IPS DF 4.7 (cell line): ENCODE results near the gene CCDC172.
"Not testable (repeated sequence)": the region's sequence is repeated elsewhere in the genome, so short reads cannot be mapped to it uniquely, and the experiment has no call there.

ENCODE experiments used
- DNase-seq: peaks from one replicate; pipeline ENCODE4 v3.0.0-alpha.2; 2013; ENCODE audit warnings: low spot score; ENCODE audit errors: extremely low read depth

Gene CCDC172

DNA sequence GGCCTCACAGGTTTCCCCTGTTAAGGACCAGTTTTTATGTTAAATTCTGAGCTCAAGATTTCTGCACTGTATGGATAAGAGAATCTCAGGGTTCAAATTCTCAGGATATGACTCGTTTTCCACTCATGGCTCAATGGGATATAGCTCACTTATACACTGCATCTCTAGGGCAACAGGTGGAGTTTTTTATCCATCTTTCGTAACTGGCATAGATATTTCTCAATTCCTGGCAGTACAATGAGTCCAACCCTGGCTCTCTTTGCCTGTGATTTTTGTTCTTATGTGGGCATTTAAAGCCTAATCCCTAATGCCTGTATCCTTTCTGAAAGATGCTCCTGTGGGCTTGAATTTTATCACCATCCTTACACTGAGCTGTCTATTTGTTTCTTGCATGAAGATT lies 7.6 kb downstream of the CCDC172 start:
- no peak for DNase-seq

DNA sequence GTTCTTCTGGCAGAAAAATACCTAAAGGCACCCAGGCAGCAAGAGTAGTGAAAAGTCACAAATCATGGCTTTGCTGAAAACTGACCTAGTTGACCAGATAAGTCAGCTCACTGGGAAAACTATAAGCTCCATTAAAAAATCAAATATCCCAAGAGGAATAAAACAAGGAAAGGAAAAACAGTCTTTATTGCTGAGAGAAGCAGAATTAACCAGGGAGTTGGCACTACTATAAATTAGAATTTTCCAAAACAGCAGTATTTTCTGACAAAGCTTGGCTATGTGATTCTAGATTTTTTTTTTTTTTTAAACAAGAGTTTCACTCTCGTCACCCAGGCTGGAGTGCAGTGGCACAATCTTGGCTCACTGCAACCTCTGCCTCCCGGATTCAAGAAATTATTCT lies 12.6 kb downstream of the CCDC172 start:
- DNase-seq = no peak

DNA sequence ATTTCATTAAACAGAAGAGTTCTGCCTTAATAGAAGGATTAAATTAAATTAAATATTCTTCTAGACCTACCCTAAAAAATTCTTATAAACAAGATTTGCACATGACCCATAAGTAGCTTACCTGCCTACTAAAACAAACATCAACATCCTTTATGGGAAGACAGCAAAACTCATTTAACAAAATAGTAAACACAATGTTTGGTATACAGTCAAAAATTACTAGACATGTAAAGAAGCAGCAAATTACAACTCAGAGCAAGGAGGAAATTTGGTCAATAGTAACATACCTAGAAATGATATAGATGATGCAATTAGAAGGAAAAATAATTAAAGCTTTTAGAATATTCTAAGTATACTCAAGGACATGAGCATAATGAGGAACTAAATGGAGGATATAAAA lies 27.9 kb downstream of the CCDC172 start:
- DNase-seq = no peak

DNA sequence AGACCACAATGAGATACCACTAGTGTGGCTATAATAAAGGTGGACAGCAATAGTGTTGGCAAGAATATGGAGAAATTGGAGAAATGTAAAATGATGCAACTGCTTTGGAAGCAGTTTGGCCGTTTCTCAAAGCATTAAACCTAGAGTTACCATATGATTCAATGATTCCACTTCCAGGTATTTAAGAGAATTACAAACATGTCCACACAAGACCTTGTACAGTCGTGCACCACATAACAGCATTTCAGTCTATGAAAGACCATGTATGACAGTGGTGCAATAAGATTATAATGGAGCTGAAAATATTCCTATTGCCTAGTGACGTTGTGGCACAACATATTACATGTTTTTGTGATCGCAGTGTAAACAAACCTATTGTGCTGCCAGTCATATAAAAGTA lies 29.6 kb downstream of the CCDC172 start:
- no peak for DNase-seq

DNA sequence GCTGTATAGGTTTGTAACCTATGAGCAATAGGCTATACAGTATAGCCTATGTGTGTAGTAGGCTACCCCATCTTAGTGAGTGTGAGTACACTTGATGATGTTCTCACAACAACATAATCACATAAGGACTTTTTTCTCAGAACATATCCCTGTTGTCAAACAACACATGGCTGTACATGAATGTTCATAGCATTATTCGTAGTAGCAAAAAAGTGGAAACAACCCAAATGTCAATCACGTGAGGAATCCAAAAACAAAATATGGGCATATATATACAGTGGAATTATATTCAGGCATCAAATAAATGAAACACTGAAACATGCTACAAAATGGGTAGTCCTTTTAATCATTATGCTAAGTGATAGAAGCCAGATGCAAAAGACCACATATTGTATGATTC lies 31.1 kb downstream of the CCDC172 start:
- DNase-seq = no peak

DNA sequence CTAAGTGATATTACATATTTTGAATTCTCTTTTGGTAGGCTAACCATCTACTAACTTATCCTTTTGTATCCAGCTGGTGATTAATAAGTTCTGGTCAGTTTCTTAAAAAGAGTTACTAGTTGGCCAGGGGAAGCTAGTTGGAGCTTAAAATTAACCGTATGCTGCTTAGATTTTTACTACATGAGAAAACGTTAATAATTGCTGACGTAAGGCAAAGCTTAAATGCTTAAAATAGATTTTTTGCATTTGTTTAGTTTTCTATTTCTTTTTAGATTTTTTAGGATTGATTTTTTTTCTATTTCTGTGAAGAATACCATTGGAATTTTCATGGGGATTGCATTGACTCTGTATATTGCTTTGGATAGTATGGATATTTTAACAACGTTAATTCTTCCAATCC lies 32.6 kb downstream of the CCDC172 start:
- no peak for DNase-seq

DNA sequence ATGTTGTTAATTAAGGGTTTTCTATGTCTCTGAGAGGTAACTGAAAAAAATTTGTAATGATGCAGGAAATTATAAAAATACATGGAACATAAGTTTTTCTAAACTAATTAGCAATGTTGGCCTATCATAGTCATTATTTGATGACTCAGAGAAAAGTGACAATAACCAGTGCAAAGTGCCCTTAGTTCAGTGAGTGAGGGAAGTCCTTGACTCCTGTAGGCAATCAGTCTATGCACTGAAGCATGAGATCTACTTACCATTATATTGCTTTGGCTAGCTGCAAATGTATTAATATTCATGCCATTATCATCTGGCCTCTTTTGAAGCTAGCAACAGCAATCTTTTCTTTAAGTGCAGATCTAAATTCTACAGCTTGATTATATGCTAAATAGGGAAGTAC lies 40.6 kb downstream of the CCDC172 start:
- no peak for DNase-seq

DNA sequence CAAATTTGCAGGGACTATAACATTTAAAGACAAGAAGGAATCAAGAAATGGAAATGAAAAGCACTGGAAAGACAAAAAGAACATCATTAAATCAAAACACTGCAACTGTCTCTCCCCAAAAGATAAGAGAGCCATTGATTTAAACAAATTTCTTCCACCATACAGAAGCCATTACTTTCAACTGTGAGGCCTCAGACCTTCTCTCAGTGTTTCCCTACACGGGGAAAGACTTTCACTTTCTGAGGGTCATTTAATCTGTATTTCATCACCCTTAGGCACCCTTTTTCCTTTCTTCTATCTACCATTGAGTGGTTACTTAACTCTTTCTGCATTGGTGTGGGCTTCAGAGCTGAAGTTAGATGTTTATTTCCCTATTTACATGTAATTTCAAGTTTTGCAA lies 47.5 kb downstream of the CCDC172 start:
- no peak for DNase-seq

DNA sequence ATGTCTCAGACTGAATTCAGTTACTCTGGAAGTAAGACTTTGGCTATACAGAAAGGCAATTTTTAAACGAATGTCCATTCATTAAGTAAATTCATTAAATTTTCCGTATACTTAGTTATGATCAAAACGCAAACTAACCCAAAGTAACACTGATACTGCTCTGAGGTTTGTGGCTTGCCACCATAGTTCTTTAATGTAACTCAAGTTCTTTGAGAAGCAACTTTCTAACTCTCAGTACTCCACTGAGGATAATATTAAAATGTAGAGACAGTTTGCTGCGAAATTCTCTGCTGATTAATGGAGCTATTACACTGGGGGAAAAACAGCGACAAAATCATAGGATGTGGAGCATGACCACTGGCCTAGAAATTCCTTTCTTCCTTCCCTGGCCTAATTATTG lies 58.0 kb downstream of the CCDC172 start:
- DNase-seq = no peak

DNA sequence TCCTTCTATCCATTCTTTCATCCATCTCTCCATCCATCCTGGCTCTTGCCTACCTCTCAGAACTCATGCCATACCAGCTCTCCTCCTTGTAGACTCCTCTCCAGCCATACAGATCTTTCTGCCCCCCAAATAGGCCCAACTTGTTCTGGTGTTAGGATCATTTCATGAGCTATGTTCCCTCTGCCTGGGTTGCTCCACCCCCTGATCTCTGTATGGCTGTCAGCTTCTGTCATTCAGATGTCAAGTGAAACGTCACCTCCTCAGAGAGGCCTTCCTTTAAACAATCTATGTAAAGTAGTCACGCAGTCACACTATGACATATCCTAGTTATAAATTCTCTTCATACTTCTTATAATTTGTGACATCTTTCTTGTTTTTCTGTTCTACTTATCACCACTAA lies 61.1 kb downstream of the CCDC172 start:
- no peak for DNase-seq

DNA sequence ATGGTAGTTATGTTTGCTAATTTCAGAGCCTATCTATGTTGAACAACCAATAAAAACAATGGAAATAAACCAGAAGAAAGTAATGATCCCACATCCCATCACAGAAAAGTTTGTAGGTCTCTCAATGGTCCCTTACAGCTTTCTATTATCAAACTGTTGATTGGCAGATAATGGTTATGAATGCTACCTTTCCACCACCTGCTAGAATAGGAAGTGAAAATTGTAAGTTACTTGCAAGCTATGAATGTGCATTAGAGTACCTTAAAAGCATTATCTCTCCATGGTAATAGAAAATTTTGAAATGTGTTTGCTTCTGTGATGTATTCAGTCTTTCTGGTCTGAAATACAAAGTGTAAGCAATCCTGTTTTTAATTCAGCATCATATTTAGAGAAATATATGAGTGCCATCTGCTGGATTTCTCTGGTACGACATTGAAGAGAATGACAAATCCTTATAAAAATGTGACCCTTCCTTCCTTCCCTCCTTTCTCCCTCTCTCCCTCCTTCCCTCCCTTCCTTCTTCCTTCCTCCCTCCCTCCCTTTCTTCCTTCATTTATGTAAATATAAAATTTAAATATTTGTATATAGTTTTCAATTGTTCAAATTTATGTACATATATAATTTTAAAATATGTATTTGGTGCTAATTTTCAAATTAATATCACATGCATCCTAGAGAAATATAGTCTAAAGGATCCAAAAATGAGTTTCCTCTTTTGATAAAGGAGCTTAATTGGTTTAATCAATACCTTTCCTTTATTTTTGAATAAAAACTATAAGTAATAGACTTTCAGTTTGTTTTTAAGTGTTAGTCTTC lies 62.0 kb downstream of the CCDC172 start:
- no peak for DNase-seq

DNA sequence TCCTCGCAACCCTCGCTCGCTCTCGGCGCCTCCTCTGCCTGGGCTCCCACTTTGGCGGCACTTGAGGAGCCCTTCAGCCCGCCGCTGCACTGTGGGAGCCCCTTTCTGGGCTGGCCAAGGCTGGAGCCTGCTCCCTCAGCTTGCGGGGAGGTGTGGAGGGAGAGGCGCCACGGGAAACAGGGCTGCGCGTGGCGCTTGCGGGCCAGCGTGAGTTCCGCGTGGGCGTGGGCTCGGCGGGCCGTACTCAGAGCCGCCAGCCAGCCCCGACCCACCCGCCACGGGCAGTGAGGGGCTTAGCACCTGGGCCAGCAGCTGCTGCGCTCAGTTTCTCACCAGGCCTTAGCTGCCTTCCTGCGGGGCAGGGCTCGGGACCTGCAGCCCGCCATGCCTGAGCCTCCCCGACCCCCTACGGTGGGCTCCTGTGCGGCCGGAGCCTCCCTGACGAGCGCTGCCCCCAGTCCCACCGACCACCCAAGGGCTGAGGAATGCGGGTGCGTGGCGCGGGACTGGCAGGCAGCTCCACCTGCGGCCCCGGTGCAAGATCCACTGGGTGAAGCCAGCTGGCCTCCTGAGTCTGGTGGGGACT lies 69.1 kb downstream of the CCDC172 start:
- DNase-seq = not testable (repeated sequence)

DNA sequence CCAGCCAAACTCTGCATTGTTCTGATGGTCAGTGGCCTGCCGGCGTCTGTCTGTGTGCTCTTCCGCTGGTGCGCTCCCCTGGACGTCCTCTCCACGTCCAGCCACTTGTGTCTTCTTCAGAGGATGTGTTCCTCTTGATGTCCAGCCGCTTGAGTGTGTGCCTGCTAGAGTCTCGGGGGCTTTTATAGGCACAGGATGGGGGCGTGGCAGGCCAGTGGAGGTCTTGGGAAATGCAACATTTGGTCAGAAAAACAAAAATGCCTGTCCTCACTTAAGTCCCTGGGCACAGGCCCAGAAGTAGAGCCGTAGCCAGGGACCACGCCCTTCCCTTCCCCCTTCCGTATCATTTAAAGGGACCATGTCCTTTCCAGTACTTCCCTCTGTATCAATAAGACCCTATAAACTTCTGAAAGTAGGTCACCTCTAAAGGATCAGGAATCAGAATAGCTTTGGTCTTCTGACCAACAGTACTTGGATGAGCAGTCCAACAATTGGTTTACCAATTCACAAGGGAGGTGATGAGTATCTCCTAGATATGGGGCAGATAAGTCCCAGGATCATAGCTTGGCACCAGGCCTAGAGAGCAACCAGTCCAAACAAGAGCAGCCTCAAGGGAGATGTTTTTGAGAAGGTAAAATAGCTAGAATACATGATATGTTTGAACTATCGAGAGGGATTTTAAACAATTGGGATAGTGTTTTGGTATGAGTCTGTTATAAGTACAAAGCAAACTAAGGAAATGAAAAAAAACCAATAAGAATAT lies 71.2 kb downstream of the CCDC172 start:
- no peak for DNase-seq

DNA sequence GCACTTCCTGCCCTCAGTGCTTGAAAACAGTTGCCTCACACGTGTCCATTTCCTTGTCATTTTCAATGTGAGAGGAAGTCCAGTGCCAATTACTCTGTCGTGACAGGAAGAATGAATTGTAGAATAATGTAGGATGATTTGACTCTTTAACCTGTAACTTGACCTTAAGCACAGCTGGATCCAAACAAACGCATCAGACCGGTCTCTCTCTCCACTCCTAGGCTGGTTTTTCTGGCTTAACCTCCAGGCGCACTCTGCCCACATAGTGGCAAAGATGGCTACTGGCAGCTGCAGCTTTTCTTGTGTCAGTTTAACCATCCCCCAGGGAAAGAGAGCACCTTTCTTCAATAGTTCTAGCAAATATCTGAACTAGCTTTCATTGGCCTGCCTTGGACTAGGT lies 74.0 kb downstream of the CCDC172 start:
- DNase-seq = no peak

DNA sequence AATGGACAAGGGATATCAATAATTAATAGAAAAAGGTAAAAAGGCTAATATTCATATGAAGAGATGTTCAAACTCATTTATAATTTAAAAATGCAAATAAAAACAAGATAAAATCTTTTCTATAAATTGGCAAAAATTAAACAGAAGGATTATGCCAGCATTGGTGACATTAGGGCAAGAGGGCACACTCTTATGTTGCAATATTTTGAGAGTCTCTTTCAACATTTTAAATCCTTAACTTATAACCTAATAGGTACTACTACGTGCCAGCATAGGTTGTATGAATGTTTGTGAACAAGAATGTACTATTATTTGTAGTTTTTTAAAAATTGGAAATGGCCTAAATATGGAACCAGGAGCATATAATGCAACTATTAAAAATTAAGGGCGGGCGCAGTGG lies 78.6 kb downstream of the CCDC172 start:
- no peak for DNase-seq

DNA sequence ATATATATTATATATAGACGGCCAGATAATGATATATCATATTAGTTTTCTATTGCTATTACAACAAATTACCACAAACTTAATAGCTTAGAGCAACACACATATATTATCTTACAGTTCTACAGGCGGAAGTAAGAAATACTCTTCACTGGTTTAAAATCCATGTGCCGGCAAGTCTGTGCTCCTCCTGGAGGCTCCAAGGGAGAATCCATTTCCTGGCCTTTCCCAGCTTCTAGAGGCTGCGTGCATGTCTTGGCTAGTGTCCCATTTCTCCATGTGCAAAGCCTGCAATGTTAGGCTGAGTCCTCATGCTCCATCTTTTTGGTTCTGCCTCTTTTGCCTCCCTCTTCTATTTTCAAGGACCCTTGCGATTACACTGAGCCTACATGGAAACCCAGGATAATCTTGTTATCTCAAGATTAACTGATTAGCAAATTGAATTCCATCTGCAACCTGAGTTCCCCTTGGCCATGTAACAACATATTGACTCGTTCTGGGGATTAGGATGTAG lies 79.5 kb downstream of the CCDC172 start:
- DNase-seq = no peak

DNA sequence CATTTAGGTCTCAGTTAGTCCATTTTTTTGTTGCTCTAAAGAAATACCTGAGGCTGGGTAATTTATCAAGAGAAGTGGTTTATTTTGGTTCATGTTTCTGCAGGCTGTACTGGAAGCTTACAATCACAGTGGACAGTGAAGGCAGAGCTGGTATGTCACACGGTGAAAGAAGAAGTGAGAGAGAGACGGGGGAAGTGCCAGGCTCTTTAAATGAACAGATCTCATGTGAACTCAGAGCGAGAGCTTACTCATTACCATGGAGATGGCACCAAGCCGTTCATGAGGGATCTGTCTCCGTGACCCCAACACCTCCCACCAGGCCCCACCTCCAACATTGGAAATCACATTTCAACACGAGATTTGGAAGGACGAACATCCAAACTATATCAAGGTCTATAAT lies 84.5 kb downstream of the CCDC172 start:
- no peak for DNase-seq

DNA sequence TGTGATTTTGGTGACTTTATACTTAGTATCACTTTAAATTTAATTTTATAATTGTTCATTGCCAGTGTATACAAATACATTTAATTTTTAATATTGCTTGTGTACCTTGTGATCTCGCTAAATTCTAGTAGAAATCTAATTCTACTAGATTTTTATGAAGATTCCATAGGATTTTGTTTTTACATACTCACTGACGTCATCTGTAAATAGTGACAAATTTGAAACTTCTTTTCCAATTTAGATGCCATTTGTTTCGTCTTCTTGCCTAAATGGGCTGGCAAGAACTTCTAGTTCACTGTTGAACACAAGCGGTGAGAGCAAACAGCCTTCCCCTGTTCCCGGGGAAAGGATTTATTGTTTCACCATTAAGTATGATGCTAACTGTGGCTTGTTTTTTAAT lies 86.1 kb downstream of the CCDC172 start:
- no peak for DNase-seq

DNA sequence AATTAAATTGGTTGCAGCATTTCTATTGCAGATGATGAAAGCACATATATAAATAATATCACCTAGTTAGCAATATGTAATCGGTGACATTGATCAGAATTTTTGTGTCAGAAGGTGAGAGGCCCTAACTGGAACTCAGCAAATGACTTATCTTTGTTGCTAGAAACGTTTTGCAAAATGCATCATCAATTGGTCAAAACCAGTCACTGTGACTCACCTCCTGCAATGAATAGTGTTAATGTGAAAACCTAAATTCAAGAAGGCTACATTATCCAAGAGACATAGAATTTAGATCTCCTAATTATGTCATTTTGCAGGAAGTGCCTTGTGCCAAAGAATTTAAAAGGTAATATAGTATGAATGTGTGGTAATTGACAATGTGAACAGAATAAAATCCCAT lies 93.6 kb downstream of the CCDC172 start:
- no peak for DNase-seq

DNA sequence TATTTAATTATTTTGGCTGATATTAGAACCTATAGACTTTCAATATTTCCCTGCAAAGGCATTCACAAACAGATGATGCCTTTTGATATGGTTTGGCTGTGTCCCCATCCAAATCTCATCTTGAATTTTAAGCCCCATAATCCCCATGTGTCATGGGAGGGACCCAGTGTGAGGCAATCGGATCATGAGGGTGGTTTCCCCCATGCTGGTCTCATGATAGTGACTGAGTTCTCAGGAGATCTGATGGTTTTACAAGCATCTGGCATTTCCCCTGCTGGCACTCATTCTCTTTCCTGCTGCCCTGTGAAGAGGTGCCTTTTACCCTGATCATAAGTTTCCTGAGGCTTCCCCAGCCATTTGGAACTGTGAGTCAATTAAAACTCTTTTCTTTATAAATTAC lies 94.1 kb downstream of the CCDC172 start:
- DNase-seq = no peak

DNA sequence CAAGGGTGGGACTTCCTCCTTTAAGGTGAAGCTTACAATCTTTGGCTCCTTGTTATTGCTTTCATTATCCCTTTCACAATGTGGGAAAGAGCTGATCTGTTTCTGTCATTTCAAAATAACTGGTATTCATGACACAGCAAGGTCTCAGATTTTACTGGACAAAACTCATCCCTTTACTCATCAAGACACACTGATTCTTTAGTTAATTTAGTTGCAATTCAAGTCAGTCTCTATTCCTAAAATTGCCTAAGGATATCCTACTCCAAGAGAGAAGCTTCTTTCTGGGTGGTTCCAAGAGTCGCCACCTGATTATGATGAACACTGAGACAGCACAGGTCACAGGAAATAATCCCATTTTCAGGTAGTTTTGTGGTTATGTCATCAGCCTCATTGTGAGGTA lies 97.6 kb downstream of the CCDC172 start:
- no peak for DNase-seq

DNA sequence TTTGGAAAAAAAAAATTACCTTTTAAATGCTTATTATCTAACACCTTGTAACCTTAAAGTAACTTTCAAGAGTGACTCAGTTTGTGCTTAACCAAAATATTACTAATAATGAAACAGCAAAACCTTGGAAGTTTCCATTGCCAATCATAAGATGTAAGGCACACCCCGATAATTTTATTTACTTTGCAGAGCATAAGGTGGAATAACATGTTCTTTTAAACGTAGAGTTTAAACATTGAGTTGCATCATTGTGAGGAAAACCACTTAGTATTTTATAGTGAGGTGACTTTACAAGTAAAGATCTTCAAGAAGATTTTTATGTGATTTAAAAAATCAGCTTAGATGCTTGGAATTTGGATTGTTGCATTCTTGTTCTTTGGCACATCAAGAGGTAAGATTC lies 103.4 kb downstream of the CCDC172 start, which contains the start of gene PNLIPRP3:
PNLIPRP3 (plus strand) TSS at position 177 of the 400 bp plus-strand sequence; CDS start at position 343, 166 bp downstream.
- DNase-seq = no peak
